ENCODE results near the gene SLC4A9. TPM values are rescaled to one million over a fixed set of nuclear protein-coding genes. Genes with fewer than 3 reads are reported as not detected.
"Not testable (repeated sequence)": the region's sequence is repeated elsewhere in the genome, so short reads cannot be mapped to it uniquely, and the experiment has no call there.

The SLC4A9 gene
- total RNA-seq, 3 donors from 2014 or later, result not detected

DNA sequence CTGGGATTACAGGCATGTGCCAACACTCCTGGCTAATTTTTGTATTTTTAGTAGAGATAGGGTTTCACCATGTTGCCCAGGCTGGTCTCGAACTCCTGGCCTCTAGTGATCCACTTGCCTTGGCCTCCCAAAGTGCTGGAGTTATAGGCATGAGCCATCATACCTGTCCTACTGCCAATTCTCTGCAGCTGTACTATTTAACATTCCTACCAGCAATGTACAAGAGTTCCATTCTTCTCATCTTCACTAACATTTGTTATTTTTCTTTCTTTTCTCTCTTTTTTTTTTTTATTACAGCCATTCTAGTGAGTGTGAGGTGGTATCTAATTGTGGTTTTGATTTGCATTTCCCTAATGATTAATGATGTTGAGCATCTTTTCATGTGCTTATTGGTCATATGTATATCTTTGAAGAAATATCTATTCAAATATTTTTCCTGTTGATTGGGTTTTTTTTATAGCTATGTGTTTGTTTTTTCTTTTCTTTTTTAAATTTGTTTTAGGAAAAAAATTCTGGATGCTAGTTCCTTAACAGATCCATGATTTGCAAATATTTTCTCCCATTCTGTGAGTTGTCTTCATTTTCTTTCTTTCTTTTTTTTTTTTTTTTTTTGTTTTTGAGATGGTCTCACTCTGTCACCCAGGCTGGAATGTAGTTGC lies 59.0 kb downstream of the SLC4A9 start:
- H3K4me1 Mint-ChIP-seq (ENCODE audit: low read depth), result peaks cover 60% of the 10 kb centered on the region
- no peak for ATAC-seq
- H3K27me3 Mint-ChIP-seq (ENCODE audit: low read depth), result no peaks in the 10 kb centered on the region
- peaks cover 21% of the 10 kb centered on the region for H3K36me3 Mint-ChIP-seq (ENCODE audit: insufficient read depth)
- H3K9me3 Mint-ChIP-seq, result no peaks in the 10 kb centered on the region
- no peak for DNase-seq
- H3K4me3 Mint-ChIP-seq, result no peak overlapping the region

DNA sequence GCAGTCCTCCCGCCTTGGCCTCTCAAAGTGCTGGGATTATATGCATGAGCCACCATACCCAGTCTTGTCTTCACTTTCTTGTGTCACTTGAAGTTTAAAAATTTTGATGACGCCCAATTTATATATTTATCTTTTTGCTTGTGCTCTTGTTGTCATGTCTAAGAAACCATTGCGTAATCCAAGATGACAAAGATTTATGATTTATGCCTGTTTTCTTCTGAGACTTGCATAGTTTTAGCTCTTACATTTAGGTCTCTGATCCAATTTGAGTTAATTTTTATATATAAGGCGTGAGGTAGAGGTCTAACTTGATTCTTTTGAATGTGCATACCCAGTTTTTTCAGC lies 60.2 kb downstream of the SLC4A9 start:
- Mint-ChIP-seq H3K9me3 (no peaks in the 10 kb centered on the region), H3K4me3 (peak overlapping the region; percentile 31), H3K36me3 (ENCODE audit: insufficient read depth) (peaks cover 21% of the 10 kb centered on the region), H3K4me1 (ENCODE audit: low read depth) (peaks cover 65% of the 10 kb centered on the region), H3K27me3 (ENCODE audit: low read depth) (no peaks in the 10 kb centered on the region)
- DNase-seq (no peak), ATAC-seq (no peak)

DNA sequence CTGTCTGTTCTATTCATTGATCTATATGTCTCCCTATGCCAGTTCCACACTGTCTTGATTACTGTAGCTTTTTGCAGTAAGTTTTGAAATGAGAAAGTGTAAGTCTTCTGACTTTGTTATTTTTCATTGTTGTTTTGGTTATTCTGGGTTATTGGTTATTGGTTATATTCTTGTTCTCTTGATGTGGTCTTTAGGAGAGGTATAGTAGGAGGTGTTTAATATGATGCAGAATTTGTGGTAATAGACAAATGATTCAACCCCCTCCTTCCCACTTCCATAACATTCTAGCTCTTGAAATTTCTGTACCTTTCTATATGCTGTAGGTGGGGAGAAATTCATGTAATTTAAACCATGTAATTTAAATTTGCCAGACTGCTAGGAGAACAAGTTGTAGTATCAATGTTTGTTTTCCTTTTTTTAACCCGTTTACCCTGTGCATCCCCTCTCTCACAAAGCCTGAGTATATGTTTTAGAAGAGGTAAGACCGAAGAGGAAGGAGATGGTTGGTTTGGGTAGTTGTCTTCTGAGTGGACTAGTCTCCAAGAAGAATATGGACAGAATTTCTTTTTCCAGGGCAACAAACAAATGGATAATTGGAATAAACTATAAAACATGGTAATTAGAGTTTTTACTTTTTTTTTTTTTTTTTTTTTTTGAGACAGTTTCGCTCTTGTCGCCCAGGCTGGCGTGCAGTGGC lies 60.8 kb downstream of the SLC4A9 start:
- no peak for DNase-seq
- peak overlapping the region; percentile 31 for H3K4me3 Mint-ChIP-seq
- H3K27me3 Mint-ChIP-seq (ENCODE audit: low read depth), result no peaks in the 10 kb centered on the region
- peaks cover 65% of the 10 kb centered on the region for H3K4me1 Mint-ChIP-seq (ENCODE audit: low read depth)
- no peaks in the 10 kb centered on the region for H3K9me3 Mint-ChIP-seq
- H3K36me3 Mint-ChIP-seq (ENCODE audit: insufficient read depth), result peaks cover 22% of the 10 kb centered on the region
- peak; percentile 86 for ATAC-seq

DNA sequence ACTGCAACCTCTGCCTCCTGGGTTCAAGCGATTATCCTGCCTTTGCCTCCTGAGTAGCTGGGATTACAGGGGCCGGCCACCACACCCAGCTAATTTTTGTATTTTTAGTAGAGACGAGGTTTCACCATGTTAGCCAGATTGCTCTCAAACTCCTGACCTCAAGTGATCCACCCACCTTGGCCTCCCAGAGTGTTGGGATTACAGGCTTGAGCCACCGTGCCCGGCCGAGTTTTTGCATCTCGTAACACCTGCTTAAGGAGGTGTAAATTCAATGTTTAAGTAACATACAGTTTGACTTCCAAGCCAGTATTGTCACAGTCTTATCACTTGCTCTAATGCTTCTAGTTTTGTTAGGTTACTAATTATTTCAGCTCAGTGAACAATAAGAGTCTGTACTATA lies 61.4 kb downstream of the SLC4A9 start:
- not testable (repeated sequence) for ATAC-seq; H3K9me3 Mint-ChIP-seq; DNase-seq; H3K4me3 Mint-ChIP-seq; H3K27me3 Mint-ChIP-seq (ENCODE audit: low read depth)
- Mint-ChIP-seq H3K36me3 (ENCODE audit: insufficient read depth) (peaks cover 18% of the 10 kb centered on the region), H3K4me1 (ENCODE audit: low read depth) (peaks cover 60% of the 10 kb centered on the region)

DNA sequence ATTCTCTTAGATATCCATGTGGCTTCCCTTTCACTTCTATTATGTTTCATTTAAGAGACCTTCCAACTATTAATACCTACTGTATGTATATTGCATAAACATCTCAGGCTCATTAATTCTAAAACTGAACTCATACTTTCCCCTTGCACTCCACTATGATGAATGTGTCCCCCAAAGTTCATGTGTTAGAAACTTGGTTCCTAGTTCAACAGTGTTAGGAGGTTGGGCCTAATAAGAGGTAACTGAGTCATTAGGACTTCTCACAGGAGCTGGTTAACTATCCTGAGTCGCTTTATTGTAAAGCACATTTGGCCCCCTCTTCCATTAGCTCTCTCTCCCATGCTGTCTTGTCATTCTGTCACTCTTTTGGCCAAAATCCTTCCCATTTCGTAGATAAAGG lies 63.6 kb downstream of the SLC4A9 start:
- Mint-ChIP-seq H3K36me3 (ENCODE audit: insufficient read depth) (peaks cover 14% of the 10 kb centered on the region), H3K4me3 (no peak overlapping the region), H3K9me3 (no peaks in the 10 kb centered on the region), H3K4me1 (ENCODE audit: low read depth) (peaks cover 50% of the 10 kb centered on the region), H3K27me3 (ENCODE audit: low read depth) (no peaks in the 10 kb centered on the region)
- ATAC-seq (peak; percentile 23 to 27), DNase-seq (no peak)

DNA sequence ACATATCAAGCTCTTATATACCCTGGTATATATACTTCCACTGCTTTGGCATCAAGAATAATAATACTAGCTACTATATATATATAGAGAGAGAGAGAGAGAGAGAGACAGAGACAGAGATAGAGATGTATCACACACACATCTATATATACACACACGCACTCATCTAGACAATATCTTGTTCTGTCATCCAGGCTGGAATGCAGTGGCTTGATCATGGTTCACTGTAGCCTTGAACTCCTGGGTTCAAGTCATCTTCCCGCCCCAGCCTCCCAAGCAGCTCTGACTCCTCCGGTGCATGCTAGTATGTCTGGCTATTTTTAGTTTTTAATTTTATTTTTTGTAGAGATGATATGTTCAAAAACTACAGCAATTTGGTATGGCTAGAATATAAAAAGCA lies 64.1 kb downstream of the SLC4A9 start:
- H3K27me3 Mint-ChIP-seq (ENCODE audit: low read depth), result no peaks in the 10 kb centered on the region
- ATAC-seq (no peak), DNase-seq (no peak)
- peaks cover 45% of the 10 kb centered on the region for H3K4me1 Mint-ChIP-seq (ENCODE audit: low read depth)
- H3K36me3 Mint-ChIP-seq (ENCODE audit: insufficient read depth), result peaks cover 14% of the 10 kb centered on the region
- H3K4me3 Mint-ChIP-seq, result no peak overlapping the region
- no peaks in the 10 kb centered on the region for H3K9me3 Mint-ChIP-seq

Other genes starting within 250 kb of the SLC4A9 start
- 1 to 10 TPM; 9.8 to 9.9 (median 9.8) TPM for gene PURA, start 246.1 kb upstream of the SLC4A9 start, total RNA-seq
- 1 to 10 TPM; 1.0 to 1.8 (median 1.5) TPM for gene IGIP, start 234.3 kb upstream of the SLC4A9 start, total RNA-seq
- gene CYSTM1, start 185.0 kb upstream of the SLC4A9 start, total RNA-seq, result 10 to 100 TPM; 16.4 to 20.0 (median 17.6) TPM
- 10 to 100 TPM; 54.1 to 58.8 (median 55.7) TPM for gene PFDN1, start 57.1 kb upstream of the SLC4A9 start, total RNA-seq
- gene HBEGF, start 13.6 kb upstream of the SLC4A9 start, total RNA-seq, result 1 to 10 TPM; 3.8 to 5.2 (median 4.0) TPM
- 100 to 1,000 TPM in 1 of 3 donors, 10 to 100 TPM in 2; 88.6 to 102 (median 95.1) TPM for gene ANKHD1, start 41.6 kb downstream of the SLC4A9 start, total RNA-seq
- 10 to 100 TPM in 2 of 3 donors, 1 to 10 TPM in 1; 9.4 to 10.8 (median 10.2) TPM for gene EIF4EBP3, start 187.5 kb downstream of the SLC4A9 start, total RNA-seq
- 10 to 100 TPM; 57.6 to 68.6 (median 67.7) TPM for gene SRA1, start 197.3 kb downstream of the SLC4A9 start, total RNA-seq
- 10 to 100 TPM in 1 of 3 donors, 1 to 10 TPM in 2; 8.0 to 10.4 (median 9.2) TPM for gene APBB3, start 204.4 kb downstream of the SLC4A9 start, total RNA-seq
- gene SLC35A4, start 204.6 kb downstream of the SLC4A9 start, total RNA-seq, result 100 to 1,000 TPM; 149 to 163 (median 155) TPM

All from activated T-cell treated with anti-CD3 and anti-CD28 coated beads, Interleukin-2, amount 50 U/mL, for 4 hours (primary cell).